Neural progenitor cell (in vitro differentiated cells): Measurements from ENCODE around the gene SACS. TPM values are rescaled to one million over a fixed set of nuclear protein-coding genes. Genes with fewer than 3 reads are reported as not detected.
A peak's percentile ranks its signal among the peaks of the same experiment; 100 is the strongest.

Source experiments
- DNase-seq: peaks from one replicate; pipeline ENCODE4 v3.0.0-alpha.2; 2016; ENCODE audit warnings: low spot score
- H2AFZ ChIP-seq: fragments of 200-600 bp; sonication (generic); replicated peaks from 2 replicates; pipeline ENCODE4 v1.6.1; 2016; ENCODE audit warnings: antibody characterized with exemption
- H3F3A ChIP-seq: fragments of 200-600 bp; sonication (generic); 2 replicates; pipeline ENCODE4 v1.6.1; 2016; ENCODE audit warnings: antibody characterized with exemption, low read depth
- H3K27ac ChIP-seq: fragments of 200-600 bp; sonication (generic); 2 replicates; pipeline ENCODE4 v1.5.1; 2016; ENCODE audit warnings: mild to moderate bottlenecking
- H3K27me3 ChIP-seq: fragments of 200-600 bp; sonication (generic); 2 replicates; pipeline ENCODE4 v1.6.1; 2016; ENCODE audit warnings: mild to moderate bottlenecking, moderate library complexity
- H3K36me3 ChIP-seq: fragments of 200-600 bp; sonication (generic); 2 replicates; pipeline ENCODE4 v1.5.1; 2016
- H3K4me1 ChIP-seq: fragments of 200-600 bp; sonication (generic); 2 replicates; pipeline ENCODE4 v1.6.1; 2016; ENCODE audit warnings: mixed run types
- H3K4me2 ChIP-seq: fragments of 200-600 bp; sonication (generic); 2 replicates; pipeline ENCODE4 v1.6.1; 2016
- H3K4me3 ChIP-seq: fragments of 200-600 bp; sonication (generic); 2 replicates; pipeline ENCODE4 v1.5.1; 2016
- H3K79me2 ChIP-seq: fragments of 200-600 bp; sonication (generic); 2 replicates; pipeline ENCODE4 v1.6.1; 2016; ENCODE audit warnings: low read depth
- H3K9ac ChIP-seq: fragments of 200-600 bp; sonication (generic); 2 replicates; pipeline ENCODE4 v1.6.1; 2016
- H3K9me3 ChIP-seq: fragments of 200-600 bp; sonication (generic); 2 replicates; pipeline ENCODE4 v1.5.1; 2016; ENCODE audit warnings: low read depth
- H4K20me1 ChIP-seq: fragments of 200-600 bp; sonication (generic); 2 replicates; pipeline ENCODE4 v1.6.1; 2016; ENCODE audit warnings: low read depth
- H3K27ac Mint-ChIP-seq: 3 replicates; pipeline ENCODE4 v1.8.0; 2021; ENCODE audit warnings: mixed read lengths
- H3K27me3 Mint-ChIP-seq: 2 replicates; pipeline ENCODE4 v1.8.0; 2022; ENCODE audit warnings: low read depth, mild to moderate bottlenecking, inconsistent platforms, moderate library complexity, mixed read lengths; ENCODE audit not compliant: insufficient read depth
- H3K36me3 Mint-ChIP-seq: 3 replicates; pipeline ENCODE4 v1.8.0; 2021; ENCODE audit warnings: mixed read lengths
- H3K4me1 Mint-ChIP-seq: 3 replicates; pipeline ENCODE4 v1.8.0; 2021; ENCODE audit warnings: mixed read lengths
- H3K4me3 Mint-ChIP-seq: 3 replicates; pipeline ENCODE4 v1.8.0; 2021; ENCODE audit warnings: mild to moderate bottlenecking, moderate library complexity, mixed read lengths
- H3K9me3 Mint-ChIP-seq: 3 replicates; pipeline ENCODE4 v1.8.0; 2020; ENCODE audit warnings: mixed read lengths
- EZH2 ChIP-seq: fragments of 200-600 bp; sonication (generic); IDR thresholded peaks from 2 replicates; pipeline ENCODE4 v1.6.1; 2017; ENCODE audit warnings: antibody characterized with exemption, mild to moderate bottlenecking, moderate library complexity
- EZH2phosphoT487 ChIP-seq: fragments of 200-600 bp; sonication (generic); IDR thresholded peaks from 2 replicates; pipeline ENCODE4 v1.6.1; 2017; ENCODE audit warnings: antibody characterized with exemption
- total RNA-seq: library from RNA; depleted of rRNA; stranded (reverse); fragments of >200 nt; gene quantifications from 2 replicates; pipeline ENCODE4 v1.2.3, GENCODE V29; 2015; ENCODE audit warnings: low replicate concordance
- TF ChIP-seq, protein P1 (sequence below): fragments of 200-600 bp; sonication (generic); IDR thresholded peaks from 2 replicates; pipeline ENCODE4 v1.5.1; 2017; ENCODE audit warnings: antibody characterized with exemption, mild to moderate bottlenecking

The SACS gene
- total RNA-seq, 1 donor from 2014 or later, result 77.7 TPM

DNA sequence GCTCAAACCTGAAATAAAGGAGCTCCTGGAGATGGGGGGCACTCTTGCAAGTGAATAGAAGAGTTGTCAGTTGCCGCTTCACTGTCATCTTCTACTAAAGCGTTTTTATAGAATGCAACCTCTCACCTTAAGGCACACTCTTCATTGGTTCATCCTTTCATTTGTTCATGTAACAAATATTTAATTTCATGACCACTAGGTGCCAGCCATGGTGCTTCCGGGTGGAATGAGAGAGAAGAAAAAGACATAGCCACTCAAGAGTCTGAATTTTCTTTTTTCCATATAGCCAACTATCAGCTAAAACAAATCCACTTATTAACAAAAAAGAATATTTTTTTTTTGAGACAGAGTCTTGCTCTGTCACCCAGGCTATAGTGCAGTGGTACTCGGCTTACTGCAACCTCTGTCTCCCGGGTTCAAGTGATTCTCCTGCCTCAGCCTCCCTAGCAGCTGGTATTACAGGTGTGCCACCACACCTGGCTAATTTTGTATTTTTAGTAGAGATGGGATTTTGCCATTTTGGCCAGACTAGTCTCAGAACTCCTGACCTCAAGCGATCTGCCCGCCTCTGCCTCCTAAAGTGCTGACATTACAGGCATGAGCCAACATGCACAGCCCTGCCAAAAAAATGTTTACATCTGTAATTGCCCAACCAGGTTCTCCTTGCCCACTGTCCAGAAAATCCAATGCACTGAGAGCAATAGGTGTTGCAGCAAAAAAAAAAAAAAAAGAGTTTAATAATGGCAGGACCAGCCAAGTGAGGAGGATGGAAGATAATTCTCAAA is 22.1 kb upstream of the SACS start:
- Histone ChIP-seq H3K4me3 (no peak overlapping the region), H3K9me3 (no peaks in the 10 kb centered on the region), H3K9ac (no peak overlapping the region), H3K36me3 (no peaks in the 10 kb centered on the region), H3K4me2 (no peak overlapping the region), H3K27ac (no peak overlapping the region), H4K20me1 (no peaks in the 10 kb centered on the region), H3F3A (peaks cover 2% of the 10 kb centered on the region), H3K79me2 (no peaks in the 10 kb centered on the region), H2AFZ (no peak overlapping the region), H3K4me1 (peaks cover 7% of the 10 kb centered on the region), H3K27me3 (no peaks in the 10 kb centered on the region)
- Mint-ChIP-seq H3K27ac (no peak overlapping the region), H3K4me1 (peaks cover 12% of the 10 kb centered on the region), H3K27me3 (no peaks in the 10 kb centered on the region), H3K9me3 (no peaks in the 10 kb centered on the region), H3K36me3 (no peaks in the 10 kb centered on the region), H3K4me3 (no peak overlapping the region)
- DNase-seq, result no peak
- TF ChIP-seq, protein P1, sequence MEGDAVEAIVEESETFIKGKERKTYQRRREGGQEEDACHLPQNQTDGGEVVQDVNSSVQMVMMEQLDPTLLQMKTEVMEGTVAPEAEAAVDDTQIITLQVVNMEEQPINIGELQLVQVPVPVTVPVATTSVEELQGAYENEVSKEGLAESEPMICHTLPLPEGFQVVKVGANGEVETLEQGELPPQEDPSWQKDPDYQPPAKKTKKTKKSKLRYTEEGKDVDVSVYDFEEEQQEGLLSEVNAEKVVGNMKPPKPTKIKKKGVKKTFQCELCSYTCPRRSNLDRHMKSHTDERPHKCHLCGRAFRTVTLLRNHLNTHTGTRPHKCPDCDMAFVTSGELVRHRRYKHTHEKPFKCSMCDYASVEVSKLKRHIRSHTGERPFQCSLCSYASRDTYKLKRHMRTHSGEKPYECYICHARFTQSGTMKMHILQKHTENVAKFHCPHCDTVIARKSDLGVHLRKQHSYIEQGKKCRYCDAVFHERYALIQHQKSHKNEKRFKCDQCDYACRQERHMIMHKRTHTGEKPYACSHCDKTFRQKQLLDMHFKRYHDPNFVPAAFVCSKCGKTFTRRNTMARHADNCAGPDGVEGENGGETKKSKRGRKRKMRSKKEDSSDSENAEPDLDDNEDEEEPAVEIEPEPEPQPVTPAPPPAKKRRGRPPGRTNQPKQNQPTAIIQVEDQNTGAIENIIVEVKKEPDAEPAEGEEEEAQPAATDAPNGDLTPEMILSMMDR, result no peak
- TF ChIP-seq EZH2phosphoT487, result no peak

GRCh38 chr13:23453132-23453531 is 19.6 kb upstream of the SACS start:
- Histone ChIP-seq H3K27ac (no peak overlapping the region), H3K4me1 (peaks cover 21% of the 10 kb centered on the region), H3K9ac (no peak overlapping the region), H3K79me2 (no peaks in the 10 kb centered on the region), H3F3A (peaks cover 24% of the 10 kb centered on the region), H3K27me3 (no peaks in the 10 kb centered on the region), H3K4me2 (no peak overlapping the region), H3K9me3 (no peaks in the 10 kb centered on the region), H4K20me1 (no peaks in the 10 kb centered on the region), H3K36me3 (no peaks in the 10 kb centered on the region), H3K4me3 (no peak overlapping the region), H2AFZ (no peak overlapping the region)
- Mint-ChIP-seq H3K4me1 (peaks cover 26% of the 10 kb centered on the region), H3K27me3 (no peaks in the 10 kb centered on the region), H3K27ac (no peak overlapping the region), H3K4me3 (no peak overlapping the region), H3K36me3 (no peaks in the 10 kb centered on the region), H3K9me3 (no peaks in the 10 kb centered on the region)
- TF ChIP-seq EZH2phosphoT487, result no peak
- no peak for TF ChIP-seq EZH2
- TF ChIP-seq, protein P1, result no peak
- DNase-seq, result no peak

DNA sequence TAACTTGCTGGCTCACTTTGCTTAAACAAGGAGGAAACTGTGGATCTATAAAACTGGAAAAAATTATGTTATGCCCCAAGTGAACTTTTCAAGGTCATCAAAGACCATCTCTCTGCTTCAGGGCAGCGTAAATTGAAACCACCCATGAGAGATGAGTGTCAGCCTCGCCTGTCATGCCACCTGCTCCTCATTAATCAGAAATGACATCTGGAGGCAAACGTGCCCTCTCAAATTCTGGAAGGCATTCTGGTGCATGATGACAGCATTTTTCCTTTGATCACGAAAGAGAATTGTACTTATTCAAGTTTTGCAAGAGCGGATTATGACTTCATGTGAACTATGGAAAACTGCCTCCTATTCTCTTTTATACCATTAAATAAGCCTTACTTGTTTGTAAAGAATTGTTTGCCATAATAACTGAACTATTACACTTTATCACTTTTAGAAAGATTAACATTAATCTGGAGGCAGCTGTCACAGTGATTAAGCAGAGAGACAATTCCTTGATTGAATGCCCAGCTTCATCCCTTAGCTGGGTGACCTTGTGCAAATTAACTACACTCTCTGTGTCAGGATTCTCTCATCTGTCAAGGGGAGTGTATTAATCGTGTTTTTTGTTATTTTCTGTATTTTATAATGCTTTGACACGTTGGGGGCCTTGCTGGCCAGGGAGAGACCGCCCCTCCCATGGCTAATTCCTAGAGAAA is 17.0 kb upstream of the SACS start:
- Mint-ChIP-seq H3K27ac (no peak overlapping the region), H3K4me1 (peaks cover 26% of the 10 kb centered on the region), H3K36me3 (no peaks in the 10 kb centered on the region), H3K9me3 (no peaks in the 10 kb centered on the region), H3K4me3 (no peak overlapping the region), H3K27me3 (no peaks in the 10 kb centered on the region)
- Histone ChIP-seq H3K9ac (no peak overlapping the region), H3K79me2 (no peaks in the 10 kb centered on the region), H3K4me2 (peak overlapping the region; percentile 14), H3K9me3 (no peaks in the 10 kb centered on the region), H2AFZ (no peak overlapping the region), H3K36me3 (no peaks in the 10 kb centered on the region), H3K27ac (no peak overlapping the region), H3K4me3 (no peak overlapping the region), H3F3A (peaks cover 27% of the 10 kb centered on the region), H4K20me1 (no peaks in the 10 kb centered on the region), H3K27me3 (no peaks in the 10 kb centered on the region), H3K4me1 (peaks cover 21% of the 10 kb centered on the region)
- no peak for DNase-seq
- TF ChIP-seq EZH2, result no peak
- TF ChIP-seq, protein P1, result no peak
- TF ChIP-seq EZH2phosphoT487, result no peak
